ENCODE results near the gene MT2A.

DNA sequence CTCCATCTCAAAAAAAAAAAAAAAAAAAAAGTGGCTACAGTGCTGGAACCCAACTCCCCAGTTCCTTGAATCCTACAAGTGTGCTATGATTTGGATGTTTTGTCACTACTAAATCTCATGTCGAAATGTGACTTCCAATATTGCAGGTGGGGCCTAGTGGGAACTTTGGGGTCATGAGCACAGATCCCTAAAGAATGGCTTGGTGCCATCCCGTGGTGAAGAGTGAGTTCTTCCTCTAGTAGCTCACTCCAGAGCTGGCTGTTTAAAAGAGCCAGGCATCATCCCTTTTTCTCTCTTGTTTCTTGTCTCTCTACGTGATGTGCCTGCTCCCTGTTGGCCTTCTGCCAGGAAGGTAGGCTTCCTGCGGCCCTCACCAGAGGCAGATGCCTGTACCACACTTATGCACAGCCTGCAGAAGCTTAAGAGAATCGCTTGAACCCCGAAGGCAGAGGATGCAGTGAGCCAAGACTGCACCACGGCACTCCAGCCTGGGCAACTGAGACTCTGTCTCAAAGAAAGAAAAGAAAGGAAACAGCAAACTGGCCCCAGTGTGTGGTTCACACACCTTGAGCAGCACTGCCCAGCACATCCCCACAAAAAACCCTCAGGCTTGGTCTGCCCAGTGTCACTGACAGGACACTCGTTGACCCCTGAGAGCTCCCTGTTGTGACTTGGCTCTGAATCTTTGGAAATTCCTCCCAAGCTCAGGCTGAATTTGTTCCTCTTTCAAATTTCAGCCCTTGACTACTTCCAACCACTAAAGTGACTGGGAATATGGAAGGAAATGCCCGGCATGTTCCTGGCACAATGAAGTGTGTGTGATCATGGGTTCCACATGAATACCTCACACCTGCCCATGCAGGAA lies 20.3 kb downstream of the MT2A start:
- TF ChIP-seq, protein P1, sequence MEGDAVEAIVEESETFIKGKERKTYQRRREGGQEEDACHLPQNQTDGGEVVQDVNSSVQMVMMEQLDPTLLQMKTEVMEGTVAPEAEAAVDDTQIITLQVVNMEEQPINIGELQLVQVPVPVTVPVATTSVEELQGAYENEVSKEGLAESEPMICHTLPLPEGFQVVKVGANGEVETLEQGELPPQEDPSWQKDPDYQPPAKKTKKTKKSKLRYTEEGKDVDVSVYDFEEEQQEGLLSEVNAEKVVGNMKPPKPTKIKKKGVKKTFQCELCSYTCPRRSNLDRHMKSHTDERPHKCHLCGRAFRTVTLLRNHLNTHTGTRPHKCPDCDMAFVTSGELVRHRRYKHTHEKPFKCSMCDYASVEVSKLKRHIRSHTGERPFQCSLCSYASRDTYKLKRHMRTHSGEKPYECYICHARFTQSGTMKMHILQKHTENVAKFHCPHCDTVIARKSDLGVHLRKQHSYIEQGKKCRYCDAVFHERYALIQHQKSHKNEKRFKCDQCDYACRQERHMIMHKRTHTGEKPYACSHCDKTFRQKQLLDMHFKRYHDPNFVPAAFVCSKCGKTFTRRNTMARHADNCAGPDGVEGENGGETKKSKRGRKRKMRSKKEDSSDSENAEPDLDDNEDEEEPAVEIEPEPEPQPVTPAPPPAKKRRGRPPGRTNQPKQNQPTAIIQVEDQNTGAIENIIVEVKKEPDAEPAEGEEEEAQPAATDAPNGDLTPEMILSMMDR (conservative IDR thresholded peaks at IDR 0.05; ENCODE audit: low read depth, low read length) = no peak
- TF ChIP-seq, protein P2, sequence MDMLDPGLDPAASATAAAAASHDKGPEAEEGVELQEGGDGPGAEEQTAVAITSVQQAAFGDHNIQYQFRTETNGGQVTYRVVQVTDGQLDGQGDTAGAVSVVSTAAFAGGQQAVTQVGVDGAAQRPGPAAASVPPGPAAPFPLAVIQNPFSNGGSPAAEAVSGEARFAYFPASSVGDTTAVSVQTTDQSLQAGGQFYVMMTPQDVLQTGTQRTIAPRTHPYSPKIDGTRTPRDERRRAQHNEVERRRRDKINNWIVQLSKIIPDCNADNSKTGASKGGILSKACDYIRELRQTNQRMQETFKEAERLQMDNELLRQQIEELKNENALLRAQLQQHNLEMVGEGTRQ (IDR thresholded peaks at IDR 0.05; ENCODE audit: low read depth, low read length) = no peak
- TF ChIP-seq POLR2A (IDR thresholded peaks at IDR 0.05; ENCODE audit: low read depth, low read length) = no peak
- no peak for TF ChIP-seq FOS (IDR thresholded peaks at IDR 0.05; ENCODE audit: low read depth, low read length)
- no peak for TF ChIP-seq MAFK (IDR thresholded peaks at IDR 0.05; ENCODE audit: low read depth, low read length)
- TF ChIP-seq RAD21 (IDR thresholded peaks at IDR 0.05; ENCODE audit: low read length) = no peak
- TF ChIP-seq MXI1 (IDR thresholded peaks at IDR 0.05; ENCODE audit: borderline replicate concordance, low read depth, low read length) = no peak
- no peak for TF ChIP-seq BHLHE40 (IDR thresholded peaks at IDR 0.05; ENCODE audit: low read depth, low read length)
- no peak for TF ChIP-seq NFE2L2 (IDR thresholded peaks at IDR 0.05; ENCODE audit: low read depth, low read length)
- no peak for TF ChIP-seq RCOR1 (IDR thresholded peaks at IDR 0.05; ENCODE audit: insufficient replicate concordance, low read length)
- no peak for TF ChIP-seq RFX5 (IDR thresholded peaks at IDR 0.05; ENCODE audit: low read depth, low read length)
- TF ChIP-seq SMC3 (IDR thresholded peaks at IDR 0.05; ENCODE audit: low read depth, low read length) = no peak
- no peak for TF ChIP-seq CEBPB (IDR thresholded peaks at IDR 0.05; ENCODE audit: low read depth, low read length)
- TF ChIP-seq MAZ (IDR thresholded peaks at IDR 0.05; ENCODE audit: borderline replicate concordance, low read depth, low read length) = no peak
